Astrocyte (in vitro differentiated cells and primary cell): ENCODE data around the gene FAAH. TPM values are rescaled to one million over a fixed set of nuclear protein-coding genes. Genes with fewer than 3 reads are reported as not detected.

Experiments used
- DNase-seq: peaks from one replicate; pipeline ENCODE4 v3.0.0-alpha.2; 2010; ENCODE audit warnings: low read depth
- FAIRE-seq: peaks from 2 replicates; lab custom pipeline; 2011; peaks lifted over from hg19 to GRCh38; lab: Jason Lieb, UNC
- H2AFZ ChIP-seq: 2 replicates; pipeline ENCODE4 v1.6.0; 2012; ENCODE audit warnings: low read depth, low read length, inconsistent platforms
- H3K27ac ChIP-seq: 2 replicates; pipeline ENCODE4 v1.5.1; 2011; ENCODE audit warnings: low read depth, low read length, inconsistent platforms
- H3K27me3 ChIP-seq: 2 replicates; pipeline ENCODE4 v1.6.0; 2011; ENCODE audit warnings: low read length, inconsistent platforms; ENCODE audit not compliant: insufficient read depth
- H3K36me3 ChIP-seq: 2 replicates; pipeline ENCODE4 v1.5.1; 2011; ENCODE audit warnings: low read length, inconsistent platforms; ENCODE audit not compliant: insufficient read depth
- H3K4me1 ChIP-seq: 2 replicates; pipeline ENCODE4 v1.5.1; 2011; ENCODE audit warnings: low read length, inconsistent platforms; ENCODE audit not compliant: insufficient read depth
- H3K4me2 ChIP-seq: 2 replicates; pipeline ENCODE4 v1.6.0; 2012; ENCODE audit warnings: low read length, inconsistent platforms
- H3K4me3 ChIP-seq: 2 replicates; pipeline ENCODE4 v1.5.1; 2011; ENCODE audit warnings: low read depth, mild to moderate bottlenecking, low read length, inconsistent platforms; ENCODE audit not compliant: insufficient read depth
- H3K79me2 ChIP-seq: 2 replicates; pipeline ENCODE4 v1.6.0; 2012; ENCODE audit warnings: mild to moderate bottlenecking, low read length, inconsistent platforms; ENCODE audit not compliant: insufficient read depth
- H3K9ac ChIP-seq: 2 replicates; pipeline ENCODE4 v1.6.0; 2012; ENCODE audit warnings: mild to moderate bottlenecking, low read length, inconsistent platforms
- H3K9me3 ChIP-seq: 2 replicates; pipeline ENCODE4 v1.5.1; 2012; ENCODE audit warnings: low read depth, mild to moderate bottlenecking, low read length, inconsistent platforms; ENCODE audit not compliant: insufficient read depth
- H4K20me1 ChIP-seq: 2 replicates; pipeline ENCODE4 v1.6.0; 2012; ENCODE audit warnings: low read length, inconsistent platforms; ENCODE audit not compliant: insufficient read depth
- H3K27ac Mint-ChIP-seq: one replicate; pipeline ENCODE4 v1.8.0; 2021; ENCODE audit warnings: mild to moderate bottlenecking, mixed read lengths; ENCODE audit not compliant: unreplicated experiment
- H3K27me3 Mint-ChIP-seq: one replicate; pipeline ENCODE4 v1.8.0; 2021; ENCODE audit warnings: low read depth, mixed read lengths; ENCODE audit not compliant: unreplicated experiment
- H3K36me3 Mint-ChIP-seq: one replicate; pipeline ENCODE4 v1.8.0; 2021; ENCODE audit warnings: low read depth, mixed read lengths; ENCODE audit not compliant: unreplicated experiment
- H3K4me1 Mint-ChIP-seq: one replicate; pipeline ENCODE4 v1.8.0; 2021; ENCODE audit warnings: low read depth, mixed read lengths; ENCODE audit not compliant: unreplicated experiment
- H3K4me3 Mint-ChIP-seq: one replicate; pipeline ENCODE4 v1.8.0; 2021; ENCODE audit warnings: mild to moderate bottlenecking, moderate library complexity, mixed read lengths; ENCODE audit not compliant: unreplicated experiment
- H3K9me3 Mint-ChIP-seq: one replicate; pipeline ENCODE4 v1.8.0; 2021; ENCODE audit warnings: mild to moderate bottlenecking, mixed read lengths; ENCODE audit not compliant: unreplicated experiment
- EZH2 ChIP-seq: IDR thresholded peaks from 2 replicates; pipeline ENCODE4 v1.6.1; 2012; ENCODE audit warnings: mild to moderate bottlenecking, low read length, inconsistent platforms; ENCODE audit not compliant: insufficient read depth
- total RNA-seq: library from RNA; stranded (reverse); gene quantifications from 2 replicates; pipeline ENCODE4 v1.2.1, GENCODE V29; 2021
- TF ChIP-seq, protein P1 (sequence below): IDR thresholded peaks from 2 replicates; pipeline ENCODE4 v1.5.1; 2011; ENCODE audit warnings: low read depth, mild to moderate bottlenecking, inconsistent platforms, low read length, moderate library complexity; ENCODE audit not compliant: insufficient read depth

Gene FAAH
- total RNA-seq, 1 donor from 2014 or later: 1.9 TPM

DNA sequence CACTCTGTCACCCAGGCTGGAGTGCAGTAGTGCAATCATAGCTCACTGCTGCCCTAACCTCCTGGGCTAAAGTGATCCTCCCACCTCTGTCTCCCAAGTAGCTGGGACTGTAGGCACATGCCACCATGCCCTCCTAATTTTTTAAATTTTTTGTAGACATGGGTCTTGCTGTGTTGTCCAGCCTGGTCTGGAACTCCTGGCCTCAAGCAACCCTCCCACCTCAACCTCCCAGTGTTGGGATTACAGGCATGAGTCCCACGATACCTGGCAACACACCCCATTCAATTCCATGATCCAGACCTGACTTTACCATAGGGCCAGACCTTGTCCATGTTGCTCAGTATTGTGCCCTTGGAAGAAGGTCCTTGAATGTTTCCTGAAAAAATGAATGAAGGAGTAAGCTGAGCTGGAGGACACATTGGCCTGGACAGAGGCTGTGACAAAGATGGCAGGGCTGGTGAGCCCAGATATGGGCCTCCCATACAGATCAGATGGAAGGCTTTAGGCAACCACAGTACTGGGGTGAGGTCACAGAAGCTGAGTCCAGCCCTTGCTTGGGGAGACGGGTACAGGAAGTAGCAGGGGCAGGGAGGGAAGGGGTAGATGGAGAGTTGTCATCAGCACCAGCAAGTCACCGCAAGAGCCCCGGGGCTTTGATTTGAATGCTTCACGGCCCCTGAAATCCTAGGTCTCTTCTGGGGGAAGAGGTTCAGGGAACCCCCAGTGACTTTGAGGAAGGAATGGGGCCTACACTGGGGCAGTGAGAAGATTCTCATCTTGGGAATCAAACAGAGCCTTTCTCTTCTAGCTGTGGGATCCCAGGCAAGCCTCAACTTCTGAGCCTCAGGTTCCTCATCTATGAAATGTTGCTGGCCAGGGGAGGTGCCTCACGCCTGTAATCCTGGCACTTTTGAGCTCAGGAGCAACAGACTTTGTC, 55.4 kb downstream of the FAAH start:
- Histone ChIP-seq H3K27me3 (peaks cover 63% of the 10 kb centered on the region), H3K79me2 (no peaks in the 10 kb centered on the region), H3K4me3 (no peak overlapping the region), H4K20me1 (peaks cover 3% of the 10 kb centered on the region), H3K9ac (no peak overlapping the region), H3K36me3 (no peaks in the 10 kb centered on the region), H3K27ac (no peak overlapping the region), H2AFZ (no peak overlapping the region), H3K4me1 (no peaks in the 10 kb centered on the region), H3K4me2 (no peak overlapping the region), H3K9me3 (no peaks in the 10 kb centered on the region)
- peaks cover 91% of the 10 kb centered on the region for H3K27me3 Mint-ChIP-seq
- no peak overlapping the region for H3K27ac Mint-ChIP-seq
- H3K4me1 Mint-ChIP-seq: no peaks in the 10 kb centered on the region
- H3K4me3 Mint-ChIP-seq: peak overlapping the region; percentile 45
- H3K36me3 Mint-ChIP-seq: peaks cover 2% of the 10 kb centered on the region
- H3K9me3 Mint-ChIP-seq: peaks cover 3% of the 10 kb centered on the region
- TF ChIP-seq EZH2: no peak
- TF ChIP-seq, protein P1, sequence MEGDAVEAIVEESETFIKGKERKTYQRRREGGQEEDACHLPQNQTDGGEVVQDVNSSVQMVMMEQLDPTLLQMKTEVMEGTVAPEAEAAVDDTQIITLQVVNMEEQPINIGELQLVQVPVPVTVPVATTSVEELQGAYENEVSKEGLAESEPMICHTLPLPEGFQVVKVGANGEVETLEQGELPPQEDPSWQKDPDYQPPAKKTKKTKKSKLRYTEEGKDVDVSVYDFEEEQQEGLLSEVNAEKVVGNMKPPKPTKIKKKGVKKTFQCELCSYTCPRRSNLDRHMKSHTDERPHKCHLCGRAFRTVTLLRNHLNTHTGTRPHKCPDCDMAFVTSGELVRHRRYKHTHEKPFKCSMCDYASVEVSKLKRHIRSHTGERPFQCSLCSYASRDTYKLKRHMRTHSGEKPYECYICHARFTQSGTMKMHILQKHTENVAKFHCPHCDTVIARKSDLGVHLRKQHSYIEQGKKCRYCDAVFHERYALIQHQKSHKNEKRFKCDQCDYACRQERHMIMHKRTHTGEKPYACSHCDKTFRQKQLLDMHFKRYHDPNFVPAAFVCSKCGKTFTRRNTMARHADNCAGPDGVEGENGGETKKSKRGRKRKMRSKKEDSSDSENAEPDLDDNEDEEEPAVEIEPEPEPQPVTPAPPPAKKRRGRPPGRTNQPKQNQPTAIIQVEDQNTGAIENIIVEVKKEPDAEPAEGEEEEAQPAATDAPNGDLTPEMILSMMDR: no peak
- DNase-seq: no peak
- no peak for FAIRE-seq

DNA sequence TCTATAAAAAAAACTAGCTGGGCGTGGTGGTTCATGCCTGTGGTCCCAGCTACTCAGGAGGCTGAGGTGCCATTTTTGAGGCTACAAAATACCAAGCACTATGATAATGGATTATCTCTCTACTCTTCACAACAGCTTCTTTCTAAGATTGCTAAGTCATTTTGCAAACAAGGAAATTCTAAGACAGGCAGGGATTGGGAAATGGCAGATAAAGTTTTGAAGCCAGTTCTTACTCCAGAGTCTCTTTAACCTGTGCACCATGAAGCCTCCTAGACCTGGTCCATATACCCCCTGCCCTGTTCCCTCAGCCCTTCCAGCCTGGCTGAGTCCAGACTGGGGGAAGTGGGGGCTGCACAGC, 56.0 kb downstream of the FAAH start:
- no peaks in the 10 kb centered on the region for H3K79me2 ChIP-seq
- DNase-seq (no peak), FAIRE-seq (no peak)
- peaks cover 64% of the 10 kb centered on the region for H3K27me3 ChIP-seq
- H3K4me1 ChIP-seq: no peaks in the 10 kb centered on the region
- H3K4me3 ChIP-seq: no peak overlapping the region
- TF ChIP-seq, protein P1: no peak
- TF ChIP-seq EZH2: no peak
- H3K9me3 ChIP-seq: no peaks in the 10 kb centered on the region
- no peak overlapping the region for H3K4me2 ChIP-seq
- H3K9ac ChIP-seq: no peak overlapping the region
- Mint-ChIP-seq H3K4me1 (no peaks in the 10 kb centered on the region), H3K4me3 (no peak overlapping the region), H3K27me3 (peaks cover 91% of the 10 kb centered on the region), H3K36me3 (peaks cover 2% of the 10 kb centered on the region), H3K27ac (no peak overlapping the region), H3K9me3 (peaks cover 3% of the 10 kb centered on the region)
- H3K27ac ChIP-seq: no peak overlapping the region
- no peak overlapping the region for H2AFZ ChIP-seq
- H3K36me3 ChIP-seq: no peaks in the 10 kb centered on the region
- H4K20me1 ChIP-seq: peaks cover 3% of the 10 kb centered on the region
